Prostate gland (tissue), 2 donors: ENCODE results near the gene CDK5RAP1. TPM values are rescaled to one million over a fixed set of nuclear protein-coding genes. Genes with fewer than 3 reads are reported as not detected.

Source experiments
- DNase-seq: peaks from one replicate; pipeline ENCODE4 v3.0.0-alpha.2; 2019; ENCODE audit warnings: low spot score
- H3K27ac ChIP-seq, 2 donors: fragments of 200-600 bp; sonication (generic); 2 replicates each; pipeline ENCODE4 v1.5.1; 2017 to 2019
- H3K27me3 ChIP-seq: fragments of 200-600 bp; sonication (generic); replicated peaks from 2 replicates; pipeline ENCODE4 v1.5.1; 2019; ENCODE audit not compliant: insufficient read depth
- H3K36me3 ChIP-seq, 2 donors: fragments of 200-600 bp; sonication (generic); 1 replicate in 1 of 2; 2 replicates in 1 of 2; pipeline versions ENCODE4 v1.5.1 to v1.8.1; 2017 to 2019
- H3K4me1 ChIP-seq: fragments of 200-600 bp; sonication (generic); replicated peaks from 2 replicates; pipeline ENCODE4 v1.5.1; 2019
- H3K4me3 ChIP-seq, 2 donors: fragments of 200-600 bp; sonication (generic); 2 replicates each; pipeline ENCODE4 v1.5.1; 2017 to 2019
- H3K9me3 ChIP-seq: fragments of 200-600 bp; sonication (generic); 2 replicates; pipeline ENCODE4 v1.5.1; 2017
- POLR2A ChIP-seq: fragments of 450-650 bp; IDR thresholded peaks from one replicate; pipeline ENCODE4 v1.6.1; 2016; ENCODE audit warnings: antibody characterized with exemption, mild to moderate bottlenecking
- POLR2AphosphoS5 ChIP-seq: sonication (generic); formaldehyde crosslinking; IDR thresholded peaks from one replicate; pipeline ENCODE4 v1.6.1; 2017; ENCODE audit warnings: antibody characterized with exemption
- WGBS: methylation state at CpG from one replicate; pipeline ENCODE4 v1.1.5; 2018; 5-methylcytosine and 5-hydroxymethylcytosine counted together
- intact Hi-C: fragments of 100-400 bp; cut with DNase I; formaldehyde crosslinking; loops from one replicate; pipeline ENCODE4 v1.14.2; 2022
- total RNA-seq, 2 donors: library from RNA; depleted of rRNA; stranded (reverse); fragments of >200 nt; gene quantifications; one replicate each; pipeline ENCODE4 v1.1.0, GENCODE V29; 2016
- TF ChIP-seq, protein P1 (sequence below), 4 experiments: fragments of 200-600 bp in 2 of 4; fragments of 450-650 bp in 2 of 4; sonication (generic) in 2 of 4; IDR thresholded peaks; 1 replicate in 3 of 4; 2 replicates in 1 of 4; pipeline ENCODE4 v1.5.1; 2016 to 2019; ENCODE audit warnings: antibody characterized with exemption in 4 of 4, mild to moderate bottlenecking in 2 of 4, moderate library complexity in 2 of 4

CDK5RAP1 gene
- total RNA-seq, 2 donors from 2014 or later = 18.0 to 24.7 TPM

DNA sequence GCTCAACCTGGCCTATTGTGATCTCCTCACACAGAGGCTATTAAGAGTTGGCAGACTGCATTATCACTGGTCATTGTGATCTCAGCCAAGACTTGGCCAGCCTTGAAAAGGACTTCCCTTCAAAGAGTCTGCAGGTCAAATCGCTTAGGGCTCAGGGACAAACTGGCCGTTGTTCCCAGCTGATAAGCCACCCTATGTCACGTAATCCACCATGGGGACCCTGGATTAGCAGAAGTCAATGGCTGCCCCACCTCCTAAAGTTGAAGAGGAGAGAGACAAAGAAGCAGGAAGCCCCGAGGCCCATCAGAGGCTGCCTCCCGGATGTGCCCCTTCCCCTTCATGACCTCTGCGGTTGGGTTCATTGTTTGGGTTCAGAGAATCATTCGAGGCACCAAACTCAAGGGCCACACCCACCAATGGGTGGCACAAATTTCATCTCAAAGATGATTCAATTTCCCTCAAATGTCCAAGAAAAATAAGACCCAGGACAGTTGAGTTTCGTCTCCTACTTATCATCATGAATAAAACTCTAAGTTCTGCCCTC is 61.7 kb downstream of the CDK5RAP1 start:
- no peak overlapping the region for H3K4me3 ChIP-seq
- no peaks in the 10 kb centered on the region for H3K36me3 ChIP-seq
- intact Hi-C loops = no loop called here
- H3K27ac ChIP-seq = no peak overlapping the region
- DNase-seq = no peak
- no peaks in the 10 kb centered on the region for H3K4me1 ChIP-seq
- 67% methylated on average over 8 of the region's 8 CpGs for WGBS
- TF ChIP-seq, protein P1, sequence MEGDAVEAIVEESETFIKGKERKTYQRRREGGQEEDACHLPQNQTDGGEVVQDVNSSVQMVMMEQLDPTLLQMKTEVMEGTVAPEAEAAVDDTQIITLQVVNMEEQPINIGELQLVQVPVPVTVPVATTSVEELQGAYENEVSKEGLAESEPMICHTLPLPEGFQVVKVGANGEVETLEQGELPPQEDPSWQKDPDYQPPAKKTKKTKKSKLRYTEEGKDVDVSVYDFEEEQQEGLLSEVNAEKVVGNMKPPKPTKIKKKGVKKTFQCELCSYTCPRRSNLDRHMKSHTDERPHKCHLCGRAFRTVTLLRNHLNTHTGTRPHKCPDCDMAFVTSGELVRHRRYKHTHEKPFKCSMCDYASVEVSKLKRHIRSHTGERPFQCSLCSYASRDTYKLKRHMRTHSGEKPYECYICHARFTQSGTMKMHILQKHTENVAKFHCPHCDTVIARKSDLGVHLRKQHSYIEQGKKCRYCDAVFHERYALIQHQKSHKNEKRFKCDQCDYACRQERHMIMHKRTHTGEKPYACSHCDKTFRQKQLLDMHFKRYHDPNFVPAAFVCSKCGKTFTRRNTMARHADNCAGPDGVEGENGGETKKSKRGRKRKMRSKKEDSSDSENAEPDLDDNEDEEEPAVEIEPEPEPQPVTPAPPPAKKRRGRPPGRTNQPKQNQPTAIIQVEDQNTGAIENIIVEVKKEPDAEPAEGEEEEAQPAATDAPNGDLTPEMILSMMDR (IDR thresholded peaks at IDR 0.05) = no peak
- TF ChIP-seq POLR2A = no peak
- TF ChIP-seq POLR2AphosphoS5 = no peak
- no peaks in the 10 kb centered on the region for H3K27me3 ChIP-seq
- H3K9me3 ChIP-seq = no peaks in the 10 kb centered on the region

DNA sequence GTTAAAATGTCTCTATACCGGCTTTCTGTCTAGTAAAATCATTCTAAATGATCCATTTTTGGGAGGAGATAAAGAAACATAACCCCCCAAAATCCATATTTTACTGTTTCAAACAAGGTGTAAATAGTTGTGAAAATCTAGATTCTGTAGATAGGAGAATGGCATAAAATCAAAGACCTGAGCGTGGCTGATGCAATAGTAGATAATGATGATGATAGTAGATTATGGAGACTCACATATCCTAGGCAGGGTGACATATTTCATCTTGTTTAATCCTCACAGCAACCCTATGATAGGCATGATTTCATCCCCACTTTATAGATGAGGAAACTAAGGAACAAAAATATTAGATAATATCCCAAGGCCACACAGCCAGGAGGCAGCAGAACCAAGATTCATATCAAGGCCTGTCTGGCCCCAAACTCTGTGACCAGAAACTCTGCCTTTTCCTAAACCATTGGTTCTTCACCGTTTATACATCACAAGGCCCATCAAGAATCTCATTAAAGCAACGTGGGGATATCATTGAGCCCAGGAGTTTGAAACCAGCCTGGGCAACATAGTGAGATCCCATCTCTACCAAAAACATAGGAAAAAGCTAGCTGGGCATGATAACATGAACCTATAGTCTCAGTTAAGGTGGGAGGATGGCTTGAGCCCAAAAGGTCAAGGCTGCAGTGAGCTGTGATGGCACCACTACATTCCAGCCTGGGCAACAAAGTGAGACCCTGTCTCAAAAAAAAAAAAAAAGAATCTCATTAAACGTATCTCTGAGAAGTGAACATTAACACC is 62.7 kb downstream of the CDK5RAP1 start:
- no peak for DNase-seq
- H3K36me3 ChIP-seq = no peaks in the 10 kb centered on the region
- H3K4me3 ChIP-seq = no peak overlapping the region
- TF ChIP-seq, protein P1 (IDR thresholded peaks at IDR 0.05) = no peak
- TF ChIP-seq POLR2AphosphoS5 (no peak), POLR2A (no peak)
- no peaks in the 10 kb centered on the region for H3K27me3 ChIP-seq
- H3K9me3 ChIP-seq = no peaks in the 10 kb centered on the region
- intact Hi-C loops = no loop called here
- no peaks in the 10 kb centered on the region for H3K4me1 ChIP-seq
- H3K27ac ChIP-seq = no peak overlapping the region
- WGBS = 77% methylated on average over 5 of the region's 5 CpGs

DNA sequence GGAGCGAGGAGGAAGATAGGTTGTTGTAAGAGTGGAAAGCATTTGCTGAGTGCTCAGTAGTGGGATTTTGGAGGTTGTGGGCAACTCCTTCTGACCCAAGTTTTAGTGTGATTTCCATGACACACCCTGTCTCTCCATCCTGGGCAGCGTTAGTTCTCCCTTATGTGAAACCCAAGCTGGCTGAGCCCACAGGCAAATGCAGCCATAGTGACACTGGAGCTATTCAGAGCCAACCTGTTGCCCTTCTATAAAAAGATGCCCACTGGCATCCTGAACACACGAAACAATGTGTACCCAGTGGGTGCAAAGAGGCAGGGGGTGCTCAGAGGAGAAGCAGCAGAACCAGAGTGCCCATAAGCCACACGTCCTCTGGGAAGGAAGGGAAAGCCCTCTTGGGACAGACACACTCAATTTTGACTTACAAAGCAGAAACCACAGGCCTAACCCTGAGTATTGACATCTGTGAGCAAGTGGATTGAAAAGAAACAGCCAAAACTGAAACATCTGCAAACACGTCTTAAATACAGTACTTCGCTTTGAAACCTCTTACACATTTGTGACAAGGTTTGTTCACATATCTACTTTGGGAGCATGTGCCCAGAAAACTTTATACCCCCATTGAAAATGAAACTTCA is 63.7 kb downstream of the CDK5RAP1 start:
- Histone ChIP-seq H3K36me3 (no peaks in the 10 kb centered on the region), H3K9me3 (no peaks in the 10 kb centered on the region), H3K27ac (no peak overlapping the region), H3K4me1 (no peaks in the 10 kb centered on the region), H3K27me3 (no peaks in the 10 kb centered on the region), H3K4me3 (no peak overlapping the region)
- TF ChIP-seq, protein P1 (IDR thresholded peaks at IDR 0.05) = no peak
- TF ChIP-seq POLR2A = no peak
- no peak for TF ChIP-seq POLR2AphosphoS5
- no peak for DNase-seq
- 59% methylated on average over 6 of the region's 6 CpGs for WGBS
- intact Hi-C loops = no loop called here

DNA sequence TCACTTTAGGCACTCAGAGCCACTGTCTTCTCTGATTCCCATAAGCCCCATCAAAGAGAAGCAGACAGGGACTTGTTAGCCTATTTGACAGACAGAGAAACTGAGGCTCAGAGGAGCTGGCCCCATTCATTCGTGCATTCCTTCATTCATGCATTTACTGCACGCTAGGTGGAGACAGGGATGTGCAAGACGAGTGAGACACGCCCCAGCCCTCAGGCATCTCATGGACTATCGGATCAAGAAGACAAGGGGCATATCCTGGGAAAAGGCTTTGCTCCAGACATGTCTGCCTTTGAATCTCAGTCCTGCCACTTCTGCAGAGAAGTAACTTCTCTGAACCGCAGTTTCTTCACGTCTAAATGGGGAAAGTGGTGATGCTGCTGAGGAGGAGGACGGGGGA is 64.2 kb downstream of the CDK5RAP1 start:
- intact Hi-C loops = no loop called here
- Histone ChIP-seq H3K9me3 (no peaks in the 10 kb centered on the region), H3K27me3 (no peaks in the 10 kb centered on the region), H3K27ac (no peak overlapping the region), H3K4me3 (no peak overlapping the region), H3K4me1 (no peaks in the 10 kb centered on the region), H3K36me3 (no peaks in the 10 kb centered on the region)
- TF ChIP-seq POLR2AphosphoS5 = no peak
- TF ChIP-seq, protein P1 (IDR thresholded peaks at IDR 0.05) = no peak
- TF ChIP-seq POLR2A = no peak
- DNase-seq = no peak
- WGBS = 71% methylated on average over 8 of the region's 8 CpGs
